HG03342 (cell line): ENCODE data around the gene GCH1.
"Not testable (repeated sequence)": the region's sequence is repeated elsewhere in the genome, so short reads cannot be mapped to it uniquely, and the experiment has no call there.

Experiments
- ATAC-seq: cut with Tn5 transposase; IDR thresholded peaks from one replicate; pipeline ENCODE4 v1.9.1; 2021; ENCODE audit warnings: mild to moderate bottlenecking, moderate library complexity; ENCODE audit not compliant: unreplicated experiment

The GCH1 gene, protein sequence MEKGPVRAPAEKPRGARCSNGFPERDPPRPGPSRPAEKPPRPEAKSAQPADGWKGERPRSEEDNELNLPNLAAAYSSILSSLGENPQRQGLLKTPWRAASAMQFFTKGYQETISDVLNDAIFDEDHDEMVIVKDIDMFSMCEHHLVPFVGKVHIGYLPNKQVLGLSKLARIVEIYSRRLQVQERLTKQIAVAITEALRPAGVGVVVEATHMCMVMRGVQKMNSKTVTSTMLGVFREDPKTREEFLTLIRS

GRCh38 chr14:54902521-54903420, at the start of gene GCH1:
Gene GCH1, minus strand, starts transcription at chr14:54902826. Its CDS starts 163 bp downstream, at chr14:54902663.
- peak; percentile 81 for ATAC-seq

DNA sequence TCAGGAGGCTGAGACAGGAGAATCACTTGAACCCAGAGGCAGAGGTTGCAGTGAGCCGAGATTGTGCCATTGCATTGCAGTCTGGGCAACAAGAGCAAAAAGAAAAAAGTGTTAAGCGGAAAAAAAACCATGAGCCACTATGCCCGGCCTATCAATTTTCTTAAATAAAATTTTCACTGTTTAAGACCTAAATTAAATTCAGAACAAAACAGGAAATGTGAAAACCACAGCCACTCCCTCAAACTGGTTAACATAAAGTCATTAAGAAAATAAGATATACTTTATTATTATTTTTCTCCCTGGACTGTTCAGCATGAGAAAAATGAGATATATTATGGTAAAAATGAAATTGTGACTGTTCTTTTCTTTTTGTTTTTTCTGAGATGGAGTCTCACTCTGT, 44.6 kb upstream of the GCH1 start:
- no peak for ATAC-seq

- ATAC-seq = no peak
Observed at GRCh38 chr14:54946500-54946899, 43.9 kb upstream of the GCH1 start.

DNA sequence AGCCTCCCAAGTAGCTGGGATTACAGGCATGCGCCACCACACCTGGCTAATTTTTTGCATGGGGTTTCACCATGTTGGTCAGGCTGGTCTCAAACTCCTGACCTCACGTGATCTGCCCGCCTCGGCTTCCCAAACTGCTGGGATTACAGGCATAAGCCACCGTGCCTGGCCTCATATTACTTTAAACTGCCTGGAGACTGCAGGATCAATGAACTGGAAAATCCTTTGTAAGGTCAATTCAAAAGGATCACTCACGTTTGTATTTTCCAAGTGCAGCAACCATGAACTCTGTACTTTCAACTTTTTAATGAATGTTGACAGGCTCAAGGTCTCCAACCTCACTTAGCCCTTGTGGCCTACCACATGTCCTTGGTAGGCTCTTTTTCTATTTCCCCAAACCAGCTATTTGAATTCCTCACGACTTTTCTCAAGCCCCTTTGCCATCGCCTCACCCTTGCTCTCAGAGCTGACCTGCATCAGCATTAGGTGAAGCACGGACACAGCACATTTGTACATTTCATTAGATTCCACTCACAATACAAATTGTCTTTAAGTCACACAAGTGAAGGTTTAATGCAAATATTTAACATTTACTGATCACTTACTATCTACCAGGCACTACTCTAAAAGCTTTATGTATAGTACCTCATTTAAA, 42.2 kb upstream of the GCH1 start:
- ATAC-seq = no peak

DNA sequence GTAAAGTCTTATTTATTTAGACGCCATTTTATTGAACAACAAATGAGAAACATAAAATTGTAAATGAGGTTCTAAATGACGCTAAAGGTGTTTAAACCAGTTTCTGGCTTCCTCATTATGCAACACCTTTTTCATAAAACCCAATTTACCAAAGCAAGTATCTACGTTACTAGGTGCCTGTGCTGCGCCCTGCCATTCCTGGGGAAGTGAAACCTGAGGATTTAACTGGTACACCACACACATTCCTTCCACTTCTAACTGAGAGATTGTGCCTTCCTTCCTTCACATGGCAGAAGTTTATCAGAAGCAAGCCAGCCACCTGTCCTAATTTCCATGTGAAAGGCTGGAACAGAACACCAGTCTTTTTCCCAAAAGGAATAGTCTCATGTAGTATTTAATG, 40.3 kb upstream of the GCH1 start:
- ATAC-seq = no peak

- ATAC-seq = no peak
Observed at GRCh38 chr14:54936816-54937215, 34.2 kb upstream of the GCH1 start.

DNA sequence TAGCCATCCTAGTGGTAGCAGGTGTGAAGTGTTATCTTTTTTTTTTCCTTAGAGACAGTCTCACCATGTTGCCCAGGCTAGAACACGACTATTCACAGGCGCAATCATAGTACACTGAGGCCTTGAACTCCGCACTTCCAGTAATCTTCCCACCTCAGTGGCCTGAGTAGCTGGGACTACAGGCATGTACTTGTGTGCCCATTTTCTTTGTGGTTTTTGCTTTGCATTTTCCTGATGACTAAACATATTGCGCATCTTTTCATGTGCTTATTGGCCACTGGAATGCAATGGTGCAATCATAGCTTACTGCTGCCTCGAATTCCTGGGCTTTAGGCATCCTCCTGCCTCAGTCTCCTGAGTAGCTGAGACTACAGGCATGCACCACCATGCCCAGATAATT, 33.3 kb upstream of the GCH1 start:
- no peak for ATAC-seq

DNA sequence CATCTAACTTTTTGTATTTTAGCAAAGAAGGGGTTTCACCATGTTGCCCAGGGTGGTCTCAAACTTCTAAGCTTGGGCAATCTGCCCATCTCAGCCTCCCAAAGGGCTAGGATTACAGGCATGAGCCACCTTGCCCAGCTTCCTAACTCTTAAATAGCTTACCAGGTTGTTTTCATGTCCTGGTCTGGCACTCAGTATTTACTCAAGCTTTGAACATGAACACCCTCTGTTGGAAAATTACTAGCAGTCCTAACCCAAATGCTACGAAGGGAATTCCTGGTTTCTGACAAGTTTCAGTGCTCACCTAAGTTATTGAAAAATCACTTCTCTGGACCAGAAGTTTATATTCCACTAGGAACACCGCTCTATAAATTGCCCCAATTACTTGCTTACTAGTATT, 32.5 kb upstream of the GCH1 start:
- no peak for ATAC-seq

DNA sequence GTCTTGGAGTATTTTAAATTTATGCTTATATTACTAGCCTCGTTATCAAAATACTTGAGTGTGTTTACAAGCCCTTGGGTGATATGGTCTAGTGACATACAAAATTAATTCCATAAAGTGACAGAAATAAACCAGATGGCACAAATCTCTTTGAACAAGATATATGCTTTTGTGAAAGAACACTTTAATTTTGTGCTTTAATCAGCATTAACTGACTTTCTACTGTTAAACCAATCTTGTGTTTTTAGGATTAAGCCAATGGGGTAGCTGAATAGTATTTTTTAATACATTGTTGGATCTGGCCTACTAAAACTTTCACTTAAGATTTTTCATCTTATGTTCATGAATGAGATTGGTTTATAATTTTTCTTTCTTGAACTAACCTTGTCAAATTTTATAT, 30.4 kb upstream of the GCH1 start:
- no peak for ATAC-seq

GRCh38 chr14:54931598-54932340, 29.1 kb upstream of the GCH1 start:
- ATAC-seq = no peak

GRCh38 chr14:54931101-54931500, 28.5 kb upstream of the GCH1 start:
- no peak for ATAC-seq

DNA sequence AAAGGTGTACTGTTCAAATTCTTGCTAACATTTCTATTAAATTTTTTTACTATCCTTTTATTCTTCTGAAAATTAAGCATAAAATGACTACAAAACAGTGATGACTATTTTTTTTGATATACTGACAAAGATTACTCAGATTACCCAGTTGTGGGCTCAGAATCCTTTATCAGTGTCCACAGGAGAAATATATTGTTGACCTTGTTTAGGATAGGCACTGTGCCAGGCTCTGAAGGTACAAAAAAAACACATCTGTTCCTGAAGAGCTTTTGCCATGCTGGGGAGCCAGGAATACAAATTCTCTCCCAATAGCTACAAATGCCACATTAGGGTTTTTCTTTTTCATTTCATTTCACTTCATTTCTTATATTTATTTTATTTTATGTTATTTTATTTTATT, 26.9 kb upstream of the GCH1 start:
- ATAC-seq = no peak

DNA sequence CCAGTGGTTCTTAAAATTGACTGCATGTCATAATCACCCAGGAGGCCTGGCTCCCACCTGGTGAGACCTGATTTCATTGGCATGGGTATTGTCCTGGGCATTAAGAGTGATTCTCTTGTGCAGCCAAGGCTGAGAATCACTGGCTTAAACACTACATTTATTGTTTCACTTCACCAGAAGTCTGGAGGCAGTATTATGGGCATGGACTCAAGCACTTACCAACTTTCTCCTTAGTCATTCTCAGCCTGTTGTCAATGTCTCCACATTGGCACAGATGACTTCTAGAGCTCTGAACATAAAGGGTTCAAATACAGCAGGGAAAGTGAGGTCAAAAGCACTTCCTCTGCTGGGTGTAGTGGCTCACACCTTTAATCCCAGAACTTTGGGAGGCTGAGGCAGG, 25.6 kb upstream of the GCH1 start:
- ATAC-seq = no peak

GRCh38 chr14:54927551-54927950, 24.9 kb upstream of the GCH1 start:
- no peak for ATAC-seq

GRCh38 chr14:54926570-54926969, 23.9 kb upstream of the GCH1 start:
- ATAC-seq = not testable (repeated sequence)

GRCh38 chr14:54922598-54922997, 20.0 kb upstream of the GCH1 start:
- no peak for ATAC-seq

GRCh38 chr14:54920052-54920451, 17.4 kb upstream of the GCH1 start:
- no peak for ATAC-seq

DNA sequence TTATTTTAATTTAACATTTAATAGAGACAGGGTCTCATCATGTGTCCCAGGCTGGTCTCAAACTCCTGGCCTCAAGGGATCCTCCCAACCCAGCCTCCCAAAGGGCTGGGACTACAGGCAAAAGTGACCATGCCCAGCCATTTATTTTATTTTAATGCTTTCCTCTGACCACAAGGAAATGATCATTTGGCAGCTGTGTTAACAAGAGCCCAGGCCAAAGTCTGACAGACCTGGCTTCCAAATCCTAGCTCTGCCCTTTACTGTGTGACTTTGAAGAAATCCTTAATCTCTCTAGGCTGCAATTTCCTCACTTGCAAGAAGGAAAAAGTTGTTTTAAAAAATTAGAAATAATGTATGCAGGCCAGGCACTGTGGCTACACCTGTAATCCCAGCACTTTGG, 16.7 kb upstream of the GCH1 start:
- ATAC-seq = no peak

DNA sequence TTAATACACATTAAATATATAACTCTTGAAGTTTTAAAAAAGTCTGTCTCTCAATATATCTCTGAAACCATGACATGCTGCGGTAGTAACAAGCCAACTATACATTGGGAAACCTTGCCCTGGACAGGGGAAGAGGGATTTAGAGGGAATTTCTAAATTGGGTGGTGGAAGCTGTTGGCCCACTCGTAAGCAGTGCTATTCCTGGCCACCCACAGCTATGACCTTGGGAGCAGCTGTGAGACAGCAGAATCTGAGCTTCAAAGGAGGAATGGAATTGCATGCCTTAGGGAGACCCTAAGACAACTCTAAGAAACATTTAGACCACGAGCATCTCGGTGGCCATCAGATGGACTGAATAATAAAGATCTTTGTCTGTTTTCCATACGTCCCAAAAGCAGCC, 15.8 kb upstream of the GCH1 start:
- ATAC-seq = no peak

- no peak for ATAC-seq
Observed at GRCh38 chr14:54916101-54916500, 13.5 kb upstream of the GCH1 start.
